NCI-H446 (cell line): ENCODE measurements around the gene P3R3URF.
"Not testable (repeated sequence)": the region's sequence is repeated elsewhere in the genome, so short reads cannot be mapped to it uniquely, and the experiment has no call there.

ENCODE experiments used
- DNase-seq, 2 experiments: peaks; one replicate each; lab custom pipeline; 2025; lab: John Stamatoyannopoulos, UW

Gene P3R3URF

DNA sequence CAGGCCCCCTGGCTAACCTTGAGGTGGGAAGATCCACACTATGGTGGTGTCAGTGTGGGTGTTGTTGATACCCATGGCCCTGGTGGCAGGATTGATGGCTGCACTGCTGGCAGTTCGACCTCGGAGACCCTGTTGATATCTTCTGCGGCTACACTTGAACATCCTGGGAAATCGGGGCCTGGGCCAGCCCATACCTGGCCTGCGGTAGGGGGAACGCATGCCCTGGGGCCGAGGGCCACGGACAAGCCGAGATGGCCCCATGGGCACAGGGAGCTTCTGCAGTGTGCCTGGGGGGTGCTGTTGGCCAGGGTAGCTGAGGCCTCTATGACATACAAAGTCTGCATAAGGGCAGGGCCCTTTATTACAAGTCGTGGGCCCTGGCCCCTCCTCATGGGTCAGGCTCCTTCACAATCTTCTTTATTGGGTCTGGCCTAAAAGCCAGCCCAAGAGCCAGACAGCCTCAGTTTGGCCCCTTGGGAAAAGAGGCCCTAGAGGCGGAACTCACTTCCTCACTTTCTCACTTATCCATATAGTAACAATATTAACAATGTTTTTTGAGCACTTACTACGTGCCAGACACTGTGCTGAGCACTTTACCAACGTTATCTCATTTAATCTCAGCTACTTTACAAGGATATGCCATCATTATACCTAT, at the start of gene P3R3URF:
Gene P3R3URF (minus strand): TSS at position 278 of the 655 bp plus-strand sequence. CDS start 17 bp downstream, at position 261.
- DNase-seq = no peak

DNA sequence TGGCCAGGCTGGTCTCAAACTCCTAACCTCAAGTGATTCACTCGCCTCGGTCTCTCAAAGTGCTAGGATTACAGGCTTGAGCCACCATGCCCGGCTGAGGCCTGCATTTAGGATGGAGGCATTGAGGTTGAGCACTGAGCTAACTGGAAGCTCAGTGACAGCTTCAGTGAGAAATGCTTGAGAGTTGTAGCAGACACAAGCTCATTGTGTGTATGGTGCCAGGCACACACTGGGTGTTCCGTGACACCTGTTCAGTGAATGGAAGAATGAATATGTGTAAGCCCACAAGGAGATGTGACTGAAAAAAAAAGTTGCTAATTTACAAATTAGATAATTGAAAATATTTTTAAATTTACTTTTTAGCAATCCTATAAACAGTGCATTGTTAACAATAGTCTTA, 48.7 kb upstream of the P3R3URF start:
- no peak for DNase-seq

GRCh38 chr1:46223472-46223943, 47.2 kb upstream of the P3R3URF start:
- DNase-seq = peak; percentile 81 to 93

DNA sequence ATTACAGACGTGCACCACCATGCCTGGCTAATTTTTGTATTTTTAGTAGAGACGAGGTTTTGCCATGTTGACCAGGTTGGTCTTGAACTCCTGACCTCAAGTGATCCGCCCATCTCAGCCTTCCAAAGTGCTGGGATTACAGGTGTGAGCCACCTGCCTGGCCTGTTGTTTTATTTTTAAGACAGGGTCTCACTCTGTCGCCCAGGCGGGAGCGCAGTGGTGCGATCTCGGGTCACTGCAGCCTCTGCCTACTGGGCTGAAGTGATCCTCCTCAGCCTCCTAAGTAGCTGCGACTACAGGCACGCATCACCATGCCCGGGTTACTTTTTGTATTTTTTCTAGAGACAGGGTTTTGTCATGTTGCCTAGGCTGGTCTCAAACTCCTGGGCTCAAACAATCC, 46.8 kb upstream of the P3R3URF start:
- DNase-seq = not testable (repeated sequence)

GRCh38 chr1:46221749-46222148, 45.5 kb upstream of the P3R3URF start:
- no peak for DNase-seq

DNA sequence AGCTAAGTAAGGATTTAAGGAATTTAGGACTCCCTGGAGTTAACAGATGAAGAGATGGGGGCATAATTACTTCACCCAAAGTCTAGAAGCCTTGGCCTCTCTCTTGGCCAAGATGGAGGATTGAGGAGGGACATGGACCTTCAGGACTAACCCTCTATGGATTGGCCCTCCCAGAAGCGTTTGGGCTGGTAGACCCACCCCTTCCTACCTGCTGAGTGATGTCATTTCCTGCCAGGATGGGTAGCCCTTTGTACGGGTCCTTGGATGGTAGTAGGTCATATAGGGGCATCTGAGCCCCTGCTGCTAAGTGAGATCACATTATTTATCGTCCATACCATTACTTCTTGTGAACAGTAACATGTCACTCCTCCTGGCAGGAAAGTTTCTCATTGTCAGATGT, 44.5 kb upstream of the P3R3URF start:
- no peak for DNase-seq

DNA sequence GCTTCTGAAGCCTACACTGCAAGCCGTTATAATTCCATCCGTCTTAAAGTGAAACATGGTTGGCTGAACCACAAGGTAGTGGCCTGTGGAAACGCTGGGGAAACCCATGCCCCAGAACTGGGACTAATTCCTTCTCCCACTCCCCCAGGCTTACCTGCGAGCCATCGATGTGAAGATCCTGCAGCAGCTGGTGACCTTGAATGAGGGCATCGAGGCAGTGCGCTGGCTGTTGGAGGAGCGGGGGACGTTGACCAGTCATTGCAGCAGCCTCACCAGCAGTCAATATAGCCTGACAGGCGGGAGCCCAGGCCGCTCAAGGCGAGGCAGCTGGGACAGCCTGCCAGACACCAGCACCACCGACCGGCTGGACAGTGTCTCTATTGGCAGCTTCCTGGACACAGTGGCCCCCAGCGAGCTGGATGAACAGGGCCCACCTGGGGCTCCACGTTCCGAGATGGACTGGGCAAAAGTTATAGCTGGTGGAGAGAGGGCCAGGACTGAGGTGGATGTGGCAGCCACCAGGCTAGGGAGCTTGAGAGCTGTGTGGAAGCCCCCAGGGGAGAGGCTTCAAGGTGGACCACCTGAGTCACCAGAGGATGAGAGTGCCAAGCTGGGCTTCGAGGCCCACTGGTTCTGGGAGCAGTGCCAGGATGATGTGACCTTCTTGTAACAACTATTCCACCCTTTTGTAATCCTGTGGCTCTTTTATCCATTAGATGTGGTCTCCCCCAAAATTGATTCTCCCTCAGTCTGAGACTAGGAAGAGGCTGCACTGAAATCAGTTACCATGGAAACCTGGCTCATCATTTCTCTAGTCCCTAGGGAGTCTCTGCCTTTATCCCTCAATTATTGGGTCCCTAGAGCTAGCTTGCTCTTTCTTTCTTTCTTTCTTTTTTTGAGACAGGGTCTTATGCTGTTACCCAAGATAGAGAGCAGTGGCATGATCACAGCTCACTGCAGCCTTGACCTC, 43.5 kb upstream of the P3R3URF start:
- peak in 1 of 2 experiments; percentile 21 for DNase-seq

DNA sequence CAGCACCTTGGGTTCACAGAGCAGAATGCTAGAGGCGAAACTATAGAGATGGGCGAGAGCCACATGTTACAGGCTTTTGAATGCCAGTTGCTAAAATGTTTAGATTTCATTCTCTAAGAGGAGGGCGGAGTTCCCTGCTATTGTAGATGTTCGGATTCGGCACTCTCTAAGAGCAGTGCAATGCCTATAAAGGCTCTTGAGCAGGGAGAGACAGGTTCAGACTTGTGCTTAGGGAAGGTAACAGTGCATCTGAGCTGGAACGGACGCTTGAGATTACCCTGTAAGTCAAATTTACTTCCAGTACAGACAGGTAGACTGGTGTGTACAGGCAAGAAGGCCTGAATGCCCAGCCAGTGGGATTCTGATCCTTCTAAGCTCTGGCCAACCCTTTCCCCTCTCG, 42.2 kb upstream of the P3R3URF start:
- DNase-seq = no peak

- DNase-seq = no peak
Measured at GRCh38 chr1:46215504-46215903, 39.2 kb upstream of the P3R3URF start.

DNA sequence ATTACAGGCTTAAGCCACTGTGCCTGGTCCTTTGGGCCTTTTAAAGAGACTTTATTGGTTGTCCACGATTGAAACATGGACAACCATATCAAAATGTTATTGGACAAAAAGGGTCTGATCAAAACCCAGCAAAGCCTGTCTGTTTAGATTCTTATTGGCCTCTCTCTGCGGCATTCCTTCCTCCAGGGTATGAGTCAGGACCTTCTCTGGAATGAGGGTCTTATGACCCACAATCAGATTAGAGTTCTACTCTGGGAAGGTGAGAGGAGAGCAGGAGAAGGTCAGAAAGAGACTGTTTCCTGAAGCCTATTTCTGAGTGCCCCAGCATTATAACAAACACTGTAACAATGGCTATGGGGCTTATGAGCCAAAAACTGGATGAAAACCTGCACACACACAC, 34.8 kb upstream of the P3R3URF start:
- DNase-seq = no peak

DNA sequence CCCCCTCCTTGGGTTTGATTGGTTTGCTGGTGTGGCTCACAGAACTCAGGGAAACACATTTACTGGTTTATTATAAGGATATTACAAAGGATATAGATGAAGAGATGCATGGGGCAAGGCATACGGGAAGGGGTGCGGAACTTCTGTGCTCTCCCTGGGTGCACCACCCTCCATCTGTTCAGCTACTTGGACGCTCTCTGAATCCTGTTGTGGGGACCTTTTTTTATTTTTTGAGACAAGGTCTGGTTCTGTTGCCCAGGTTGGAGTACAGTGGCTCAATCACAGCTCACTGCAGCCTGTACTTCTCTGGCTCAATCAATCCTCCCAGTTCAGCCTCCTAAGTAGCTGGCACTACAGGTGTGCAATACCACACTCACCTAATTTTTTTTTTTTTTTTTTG, 34.3 kb upstream of the P3R3URF start:
- DNase-seq = no peak

DNA sequence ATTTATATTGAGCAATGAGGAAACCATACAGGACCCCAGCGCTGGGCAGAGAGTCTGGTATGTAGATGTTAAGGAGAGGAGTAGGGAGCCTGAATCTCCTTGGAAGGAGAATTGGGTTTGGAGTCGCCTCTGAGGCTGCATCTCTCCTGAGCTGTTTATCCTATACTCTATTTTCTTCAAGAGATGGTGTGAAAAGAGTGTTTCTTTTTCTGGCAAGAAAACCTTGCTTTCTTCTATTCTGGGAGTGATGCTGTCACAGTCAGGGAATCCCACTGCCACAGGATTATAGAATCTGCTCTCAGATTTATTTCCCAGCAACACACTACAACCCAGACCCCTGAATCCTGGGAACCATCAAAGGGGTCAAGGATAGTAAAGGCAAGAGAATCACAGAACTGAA, 30.1 kb upstream of the P3R3URF start:
- no peak for DNase-seq

GRCh38 chr1:46205791-46206190, 29.5 kb upstream of the P3R3URF start:
- DNase-seq = no peak

DNA sequence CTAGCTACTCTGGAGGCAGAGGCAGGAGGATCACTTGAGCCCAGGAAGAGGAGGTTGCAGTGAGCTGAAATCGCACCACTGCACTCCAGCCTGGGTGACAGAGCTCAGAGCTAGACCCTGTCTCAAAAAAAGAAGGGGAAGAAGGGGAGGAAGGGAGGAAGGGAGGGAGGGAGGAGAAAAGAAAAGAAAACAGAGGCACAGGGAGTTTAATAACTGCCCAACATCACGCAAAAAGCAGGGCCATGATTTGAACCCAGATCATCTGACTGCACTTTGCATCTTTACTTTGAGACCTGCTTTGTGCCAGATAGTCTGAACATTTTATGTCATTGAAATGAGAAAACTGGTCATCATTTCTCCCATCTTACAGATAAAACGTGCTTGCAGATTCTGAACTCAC, 28.9 kb upstream of the P3R3URF start:
- DNase-seq = no peak

DNA sequence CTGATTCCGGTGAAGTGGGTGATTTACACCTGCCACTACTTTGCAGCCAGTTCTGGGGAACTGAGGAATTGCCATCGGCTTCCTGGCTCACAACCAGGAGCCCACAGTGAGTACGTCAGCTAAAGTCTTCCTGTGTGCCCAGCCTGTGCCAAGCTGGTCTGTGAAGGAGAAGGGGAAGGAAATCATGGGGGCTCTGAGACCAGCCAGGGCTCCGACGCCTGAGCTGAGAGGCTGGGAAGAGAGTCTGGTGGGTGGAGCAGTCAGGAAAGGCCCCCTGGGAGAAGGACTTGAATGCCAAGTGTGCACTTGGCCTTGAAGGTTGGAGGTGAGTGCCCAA, 28.1 kb upstream of the P3R3URF start:
- DNase-seq = no peak

DNA sequence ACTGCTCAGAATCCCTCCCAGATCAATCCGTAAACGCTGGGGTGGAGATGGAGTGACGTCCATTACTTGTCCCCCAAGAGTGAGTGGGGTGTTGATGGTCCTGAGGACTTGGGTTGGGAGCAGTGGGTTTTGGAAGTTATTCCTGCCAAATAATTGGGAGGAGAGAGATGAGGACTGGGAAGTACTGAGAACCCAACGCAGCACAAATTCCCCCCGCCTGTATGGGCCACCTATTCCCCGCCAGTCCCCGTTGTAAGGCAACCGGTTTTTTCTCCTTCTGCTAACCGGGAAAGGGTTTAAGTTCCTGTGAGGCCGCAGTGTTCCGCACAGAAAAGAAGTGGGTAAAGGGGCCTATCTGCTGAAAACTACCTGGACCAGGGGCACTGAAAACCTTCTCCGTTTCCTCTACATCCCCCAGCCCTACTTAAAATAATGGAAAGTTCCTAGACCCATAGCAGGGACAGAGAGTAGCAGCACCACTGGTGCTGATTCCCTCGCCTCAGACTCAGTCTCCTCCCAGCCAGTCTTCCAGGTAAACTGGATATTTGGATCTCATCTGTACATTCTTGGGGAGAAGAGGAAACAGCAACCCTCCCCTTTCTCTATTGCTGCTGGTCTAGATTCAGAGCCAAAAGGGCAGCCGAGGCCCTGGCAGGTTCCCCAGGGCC, 27.6 kb upstream of the P3R3URF start:
- DNase-seq = no peak

DNA sequence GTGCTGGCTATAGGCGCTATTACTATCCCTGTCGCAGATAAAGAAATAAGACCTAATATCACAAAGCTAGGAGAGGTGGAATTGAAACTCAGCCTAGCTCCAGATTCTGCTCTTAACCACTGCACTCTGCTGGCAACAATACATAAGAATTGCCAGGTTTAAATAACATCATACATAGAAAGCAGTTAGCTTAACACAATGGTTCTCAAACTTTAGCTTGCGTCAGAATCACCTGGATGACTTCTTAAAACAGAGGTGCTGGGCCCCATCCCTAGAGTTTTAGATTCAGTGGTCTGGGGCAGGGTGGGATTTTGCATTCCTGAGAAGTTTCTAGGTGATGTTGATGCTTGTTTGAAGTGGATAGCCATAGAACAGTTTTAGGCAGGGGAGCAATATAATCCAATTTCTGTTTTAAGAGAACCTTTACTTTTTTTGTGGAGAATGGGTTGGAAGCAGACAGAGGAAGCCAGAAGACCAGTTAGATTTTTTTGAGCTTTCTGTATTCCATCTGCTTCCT, 23.0 kb upstream of the P3R3URF start:
- no peak for DNase-seq

DNA sequence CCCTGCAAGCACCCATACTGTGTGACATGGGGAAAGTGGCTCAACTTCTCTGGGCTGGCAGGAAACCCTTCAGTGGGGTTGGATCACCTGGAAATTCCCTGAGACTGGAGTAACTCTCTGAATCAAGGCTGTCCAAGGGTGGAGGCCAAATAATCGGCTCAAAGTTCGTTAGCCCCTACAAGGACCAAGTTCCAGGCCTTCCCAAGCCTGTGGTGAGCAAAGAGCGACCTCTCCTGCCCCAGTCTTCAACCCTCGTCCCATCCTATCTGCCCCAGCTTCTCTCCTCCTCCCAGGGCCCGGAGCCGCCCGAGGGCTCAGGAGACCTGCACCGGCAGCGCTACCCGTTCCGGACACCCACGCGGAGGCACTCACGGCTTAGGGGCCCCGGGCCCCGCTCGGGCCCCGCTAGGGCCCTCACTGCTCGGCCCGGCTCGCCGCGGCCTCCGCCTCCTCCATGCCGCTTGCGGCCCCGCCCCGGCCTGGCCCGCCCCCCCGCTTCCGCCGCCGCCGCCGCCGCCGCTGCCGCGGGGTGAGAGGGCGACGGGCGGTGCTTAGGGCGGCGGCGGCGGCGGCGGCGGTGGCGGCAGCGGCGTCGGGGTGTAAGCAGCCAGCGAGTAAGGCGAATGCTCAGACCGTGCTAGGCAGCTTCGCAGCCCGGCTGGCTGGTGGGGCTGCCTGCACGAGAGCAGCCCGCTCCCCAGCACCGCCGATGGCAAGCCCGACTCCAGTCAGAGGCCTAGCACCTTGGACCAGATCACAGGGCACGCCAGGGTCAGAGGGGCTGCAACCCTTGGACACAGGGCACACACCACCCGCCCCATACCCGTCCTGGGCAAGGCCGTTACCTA, 21.9 kb upstream of the P3R3URF start, which contains the start of gene POMGNT1:
Gene POMGNT1 (minus strand): TSS at position 471 of the 848 bp plus-strand sequence. CDS start 613 bp downstream, outside the sequence.
- peak; percentile 33 to 64 for DNase-seq

GRCh38 chr1:46197560-46197963, 21.3 kb upstream of the P3R3URF start:
- no peak for DNase-seq

GRCh38 chr1:46196609-46197008, 20.3 kb upstream of the P3R3URF start:
- no peak for DNase-seq

DNA sequence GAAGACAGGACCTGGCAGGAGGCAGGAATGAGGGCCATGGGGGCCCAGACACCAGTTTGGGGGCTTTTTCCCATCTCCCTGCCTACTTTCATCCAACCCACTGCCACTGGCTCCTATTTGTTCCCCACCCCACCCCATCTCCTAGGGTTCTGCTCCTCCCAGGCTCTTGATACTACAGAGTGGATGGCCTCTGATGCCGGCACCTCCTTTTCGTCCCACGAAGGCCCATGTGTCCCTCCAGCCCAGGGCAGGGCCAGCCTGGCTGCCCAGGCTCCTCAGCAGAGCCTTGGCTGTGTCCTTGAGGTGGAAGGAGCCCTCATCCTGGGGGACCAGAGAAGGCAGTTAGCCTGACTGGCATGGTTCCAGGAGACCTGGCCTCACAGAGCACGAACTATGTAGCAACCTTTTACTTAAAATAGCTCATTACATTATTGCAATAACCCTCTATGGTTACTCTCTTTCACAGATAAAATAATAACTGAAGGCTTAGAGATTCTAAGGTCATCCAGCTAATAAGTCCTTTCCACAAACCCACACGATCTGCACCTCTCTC, 18.4 kb upstream of the P3R3URF start:
- DNase-seq = no peak
